OCI-LY1 (cell line): ENCODE results near the gene GAL3ST2.

ENCODE experiments used
- CTCF ChIP-seq: fragments of 200-600 bp; sonication (generic), shearing (Covaris generic); IDR thresholded peaks from 2 replicates; pipeline ENCODE4 v1.5.1; 2017; ENCODE audit warnings: mild to moderate bottlenecking, antibody characterized with exemption, low read length, moderate library complexity, mixed read lengths
- EZH2 ChIP-seq: fragments of 200-600 bp; sonication (generic), shearing (Covaris generic); IDR thresholded peaks from 2 replicates; pipeline ENCODE4 v1.8.0; 2017; ENCODE audit warnings: borderline replicate concordance, mixed run types, mild to moderate bottlenecking, antibody characterized with exemption, low read length, moderate library complexity, mixed read lengths

- TF ChIP-seq CTCF, result no peak
- no peak for TF ChIP-seq EZH2
Observed at GRCh38 chr2:241808051-241808720, 31.6 kb downstream of the GAL3ST2 start.
